GM12874 (cell line): ENCODE results near the gene CCDC40.

Source experiments
- TF ChIP-seq, protein P1 (sequence below): IDR thresholded peaks from 2 replicates; pipeline ENCODE4 v1.5.1; 2011; ENCODE audit warnings: low read depth, mild to moderate bottlenecking, control low read depth, low read length, moderate library complexity; ENCODE audit not compliant: insufficient read depth

Gene CCDC40

DNA sequence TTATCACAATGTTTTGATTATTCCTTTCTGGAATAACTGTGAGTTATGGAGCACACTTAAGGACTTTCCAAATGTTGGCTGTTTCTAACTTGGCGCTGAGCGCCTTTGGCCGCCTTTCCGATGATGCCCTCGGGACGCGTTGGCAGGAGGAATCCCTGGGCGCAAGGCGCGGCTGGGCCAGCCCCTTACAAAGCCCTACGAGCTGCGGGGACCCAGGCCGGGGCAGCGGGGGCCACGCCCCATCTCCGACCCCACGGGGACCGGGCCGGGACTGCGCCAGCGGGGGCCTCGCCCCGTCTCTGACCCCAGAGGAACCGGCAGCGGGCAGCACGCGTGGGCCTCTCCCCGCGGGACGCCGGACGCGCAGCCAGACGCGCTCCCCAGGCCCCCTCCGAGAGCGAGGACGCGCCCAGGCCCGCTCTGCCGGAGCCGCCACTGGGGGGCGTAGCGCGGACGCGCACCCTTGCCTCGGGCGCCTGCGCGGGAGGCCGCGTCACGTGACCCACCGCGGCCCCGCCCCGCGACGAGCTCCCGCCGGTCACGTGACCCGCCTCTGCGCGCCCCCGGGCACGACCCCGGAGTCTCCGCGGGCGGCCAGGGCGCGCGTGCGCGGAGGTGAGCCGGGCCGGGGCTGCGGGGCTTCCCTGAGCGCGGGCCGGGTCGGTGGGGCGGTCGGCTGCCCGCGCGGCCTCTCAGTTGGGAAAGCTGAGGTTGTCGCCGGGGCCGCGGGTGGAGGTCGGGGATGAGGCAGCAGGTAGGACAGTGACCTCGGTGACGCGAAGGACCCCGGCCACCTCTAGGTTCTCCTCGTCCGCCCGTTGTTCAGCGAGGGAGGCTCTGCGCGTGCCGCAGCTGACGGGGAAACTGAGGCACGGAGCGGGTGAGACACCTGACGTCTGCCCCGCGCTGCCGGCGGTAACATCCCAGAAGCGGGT, 64.8 kb downstream of the CCDC40 start, which contains the start of gene GAA:
GAA (plus strand) TSS at position 571 of the 935 bp plus-strand sequence. CDS start 3,006 bp downstream, outside the sequence.
- TF ChIP-seq, protein P1, sequence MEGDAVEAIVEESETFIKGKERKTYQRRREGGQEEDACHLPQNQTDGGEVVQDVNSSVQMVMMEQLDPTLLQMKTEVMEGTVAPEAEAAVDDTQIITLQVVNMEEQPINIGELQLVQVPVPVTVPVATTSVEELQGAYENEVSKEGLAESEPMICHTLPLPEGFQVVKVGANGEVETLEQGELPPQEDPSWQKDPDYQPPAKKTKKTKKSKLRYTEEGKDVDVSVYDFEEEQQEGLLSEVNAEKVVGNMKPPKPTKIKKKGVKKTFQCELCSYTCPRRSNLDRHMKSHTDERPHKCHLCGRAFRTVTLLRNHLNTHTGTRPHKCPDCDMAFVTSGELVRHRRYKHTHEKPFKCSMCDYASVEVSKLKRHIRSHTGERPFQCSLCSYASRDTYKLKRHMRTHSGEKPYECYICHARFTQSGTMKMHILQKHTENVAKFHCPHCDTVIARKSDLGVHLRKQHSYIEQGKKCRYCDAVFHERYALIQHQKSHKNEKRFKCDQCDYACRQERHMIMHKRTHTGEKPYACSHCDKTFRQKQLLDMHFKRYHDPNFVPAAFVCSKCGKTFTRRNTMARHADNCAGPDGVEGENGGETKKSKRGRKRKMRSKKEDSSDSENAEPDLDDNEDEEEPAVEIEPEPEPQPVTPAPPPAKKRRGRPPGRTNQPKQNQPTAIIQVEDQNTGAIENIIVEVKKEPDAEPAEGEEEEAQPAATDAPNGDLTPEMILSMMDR, result peak; percentile 94

- TF ChIP-seq, protein P1, result no peak
These were observed 65.7 kb downstream of the CCDC40 start for GRCh38 chr17:80101946-80102663.

DNA sequence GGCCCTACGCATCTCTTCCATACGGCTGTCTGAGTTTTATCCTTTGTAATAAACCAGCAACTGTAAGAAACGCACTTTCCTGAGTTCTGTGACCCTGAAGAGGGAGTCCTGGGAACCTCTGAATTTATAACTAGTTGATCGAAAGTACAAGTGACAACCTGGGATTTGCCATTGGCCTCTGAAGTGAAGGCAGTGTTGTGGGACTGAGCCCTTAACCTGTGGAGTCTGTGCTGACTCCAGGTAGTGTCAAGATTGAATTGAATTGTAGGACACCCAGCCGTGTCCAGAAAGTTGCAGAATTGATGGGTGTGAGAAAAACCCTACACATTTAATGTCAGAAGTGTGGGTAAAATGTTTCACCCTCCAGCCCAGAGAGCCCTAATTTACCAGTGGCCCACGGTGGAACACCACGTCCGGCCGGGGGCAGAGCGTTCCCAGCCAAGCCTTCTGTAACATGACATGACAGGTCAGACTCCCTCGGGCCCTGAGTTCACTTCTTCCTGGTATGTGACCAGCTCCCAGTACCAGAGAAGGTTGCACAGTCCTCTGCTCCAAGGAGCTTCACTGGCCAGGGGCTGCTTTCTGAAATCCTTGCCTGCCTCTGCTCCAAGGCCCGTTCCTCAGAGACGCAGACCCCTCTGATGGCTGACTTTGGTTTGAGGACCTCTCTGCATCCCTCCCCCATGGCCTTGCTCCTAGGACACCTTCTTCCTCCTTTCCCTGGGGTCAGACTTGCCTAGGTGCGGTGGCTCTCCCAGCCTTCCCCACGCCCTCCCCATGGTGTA, 66.4 kb downstream of the CCDC40 start:
- TF ChIP-seq, protein P1, result no peak

DNA sequence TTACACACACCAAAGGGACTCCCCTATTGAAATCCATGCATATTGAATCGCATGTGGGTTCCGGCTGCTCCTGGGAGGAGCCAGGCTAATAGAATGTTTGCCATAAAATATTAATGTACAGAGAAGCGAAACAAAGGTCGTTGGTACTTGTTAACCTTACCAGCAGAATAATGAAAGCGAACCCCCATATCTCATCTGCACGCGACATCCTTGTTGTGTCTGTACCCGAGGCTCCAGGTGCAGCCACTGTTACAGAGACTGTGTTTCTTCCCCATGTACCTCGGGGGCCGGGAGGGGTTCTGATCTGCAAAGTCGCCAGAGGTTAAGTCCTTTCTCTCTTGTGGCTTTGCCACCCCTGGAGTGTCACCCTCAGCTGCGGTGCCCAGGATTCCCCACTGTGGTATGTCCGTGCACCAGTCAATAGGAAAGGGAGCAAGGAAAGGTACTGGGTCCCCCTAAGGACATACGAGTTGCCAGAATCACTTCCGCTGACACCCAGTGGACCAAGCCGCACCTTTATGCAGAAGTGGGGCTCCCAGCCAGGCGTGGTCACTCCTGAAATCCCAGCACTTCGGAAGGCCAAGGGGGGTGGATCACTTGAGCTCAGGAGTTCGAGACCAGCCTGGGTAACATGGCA, 67.1 kb downstream of the CCDC40 start:
- TF ChIP-seq, protein P1, result no peak

DNA sequence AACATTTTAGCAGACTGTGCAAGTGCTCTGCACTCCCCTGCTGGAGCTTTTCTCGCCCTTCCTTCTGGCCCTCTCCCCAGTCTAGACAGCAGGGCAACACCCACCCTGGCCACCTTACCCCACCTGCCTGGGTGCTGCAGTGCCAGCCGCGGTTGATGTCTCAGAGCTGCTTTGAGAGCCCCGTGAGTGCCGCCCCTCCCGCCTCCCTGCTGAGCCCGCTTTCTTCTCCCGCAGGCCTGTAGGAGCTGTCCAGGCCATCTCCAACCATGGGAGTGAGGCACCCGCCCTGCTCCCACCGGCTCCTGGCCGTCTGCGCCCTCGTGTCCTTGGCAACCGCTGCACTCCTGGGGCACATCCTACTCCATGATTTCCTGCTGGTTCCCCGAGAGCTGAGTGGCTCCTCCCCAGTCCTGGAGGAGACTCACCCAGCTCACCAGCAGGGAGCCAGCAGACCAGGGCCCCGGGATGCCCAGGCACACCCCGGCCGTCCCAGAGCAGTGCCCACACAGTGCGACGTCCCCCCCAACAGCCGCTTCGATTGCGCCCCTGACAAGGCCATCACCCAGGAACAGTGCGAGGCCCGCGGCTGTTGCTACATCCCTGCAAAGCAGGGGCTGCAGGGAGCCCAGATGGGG, 68.0 kb downstream of the CCDC40 start:
- TF ChIP-seq, protein P1, result no peak

DNA sequence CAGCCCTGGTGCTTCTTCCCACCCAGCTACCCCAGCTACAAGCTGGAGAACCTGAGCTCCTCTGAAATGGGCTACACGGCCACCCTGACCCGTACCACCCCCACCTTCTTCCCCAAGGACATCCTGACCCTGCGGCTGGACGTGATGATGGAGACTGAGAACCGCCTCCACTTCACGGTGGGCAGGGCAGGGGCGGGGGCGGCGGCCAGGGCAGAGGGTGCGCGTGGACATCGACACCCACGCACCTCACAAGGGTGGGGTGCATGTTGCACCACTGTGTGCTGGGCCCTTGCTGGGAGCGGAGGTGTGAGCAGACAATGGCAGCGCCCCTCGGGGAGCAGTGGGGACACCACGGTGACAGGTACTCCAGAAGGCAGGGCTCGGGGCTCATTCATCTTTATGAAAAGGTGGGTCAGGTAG, 68.5 kb downstream of the CCDC40 start:
- TF ChIP-seq, protein P1, result no peak
